Ascending aorta (tissue), 2 donors: ENCODE measurements around the gene DCXR. TPM values are rescaled to one million over a fixed set of nuclear protein-coding genes. Genes with fewer than 3 reads are reported as not detected.

Source experiments
- DNase-seq, 2 donors: peaks; one replicate each; pipeline ENCODE4 v3.0.0-alpha.2; 2019; ENCODE audit warnings: low spot score in 2 of 2
- H3K27ac ChIP-seq, 2 donors: fragments of 200-600 bp; sonication (generic); one replicate each; pipeline ENCODE4 v1.5.1; 2016 to 2017; ENCODE audit warnings: mild to moderate bottlenecking in 1 of 2
- H3K27me3 ChIP-seq: fragments of 200-600 bp; sonication (generic); one replicate; pipeline ENCODE4 v1.5.1; 2017
- H3K36me3 ChIP-seq, 2 donors: fragments of 200-600 bp; sonication (generic); one replicate each; pipeline ENCODE4 v1.5.1; 2016
- H3K4me1 ChIP-seq, 2 donors: fragments of 200-600 bp; sonication (generic); one replicate each; pipeline ENCODE4 v1.5.1; 2016 to 2017; ENCODE audit warnings: mild to moderate bottlenecking in 1 of 2
- H3K4me3 ChIP-seq, 2 donors: fragments of 200-600 bp; sonication (generic); one replicate each; pipeline ENCODE4 v1.5.1; 2016 to 2017; ENCODE audit warnings: mild to moderate bottlenecking in 1 of 2
- H3K9me3 ChIP-seq, 2 donors: fragments of 200-600 bp; sonication (generic); one replicate each; pipeline ENCODE4 v1.5.1; 2016
- intact Hi-C: fragments of 100-400 bp; cut with DNase I; formaldehyde crosslinking; loops from one replicate; pipeline ENCODE4 v1.15.1; 2023
- total RNA-seq: library from RNA; depleted of rRNA; stranded (reverse); fragments of >200 nt; gene quantifications from one replicate; pipeline ENCODE4 v1.1.0, GENCODE V29; 2016
- TF ChIP-seq, protein P1 (sequence below), 3 experiments: fragments of 200-600 bp in 2 of 3; fragments of 450-650 bp in 1 of 3; sonication (generic) in 2 of 3; IDR thresholded peaks; one replicate each; pipeline ENCODE4 v1.5.1; 2016 to 2019; ENCODE audit warnings: antibody characterized with exemption in 3 of 3, mild to moderate bottlenecking in 1 of 3, moderate library complexity in 1 of 3

DCXR gene
- total RNA-seq, 1 donor from 2014 or later: 160 TPM

DNA sequence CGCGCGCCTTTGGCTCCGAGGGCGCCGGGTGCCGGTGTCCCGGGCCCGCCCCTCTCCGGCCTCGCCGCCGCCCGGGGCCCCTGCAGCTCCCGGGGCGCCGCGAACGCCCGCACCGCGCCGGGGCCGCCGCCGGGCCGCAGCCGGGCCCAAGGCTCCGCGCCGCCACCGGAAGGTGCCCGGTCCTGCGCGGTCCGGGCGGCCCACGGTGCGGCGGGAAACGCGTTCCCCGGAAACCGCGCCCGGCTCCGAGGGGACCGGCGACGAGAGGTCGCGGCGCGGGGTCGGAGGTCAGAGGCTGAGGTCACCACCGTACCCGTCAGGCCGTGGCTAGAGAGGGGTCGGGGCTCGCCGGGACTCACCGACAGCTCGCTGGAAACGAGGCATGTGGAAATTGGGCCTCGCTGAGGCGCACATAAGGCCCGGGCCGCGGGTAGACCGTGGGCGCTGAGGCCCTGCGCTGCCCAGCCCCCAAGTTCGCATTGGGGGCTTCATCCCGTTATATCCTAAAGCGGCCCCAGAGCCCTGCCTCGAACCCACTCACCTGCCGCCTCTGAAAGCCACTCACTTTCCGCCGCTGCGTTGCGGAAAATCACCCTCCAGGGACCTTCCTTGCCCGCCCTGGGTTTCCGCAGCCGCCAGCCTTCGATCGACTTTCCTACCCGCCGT is 28.3 kb upstream of the DCXR start, which contains the start of gene DUS1L:
Gene DUS1L (minus strand): TSS at position 167 of the 666 bp plus-strand sequence. CDS start 745 bp downstream, outside the sequence.
- Histone ChIP-seq H3K27ac (peak within 1 kb of the TSS; percentile 92 to 95), H3K36me3 (peaks cover 25 to 28% of the 10 kb centered on the region in 2 donors), H3K27me3 (no peaks in the 10 kb centered on the region), H3K4me1 (peaks cover 13 to 18% of the 10 kb centered on the region in 2 donors), H3K9me3 (no peaks in the 10 kb centered on the region), H3K4me3 (peak within 1 kb of the TSS; percentile 87 to 92)
- intact Hi-C loops: loop anchor here (1.0 to 2.0 kb wide), 2 partner anchors 15 to 33 kb away; partner anchors contain the start of genes FASN, GPS1 and RFNG
- TF ChIP-seq, protein P1, sequence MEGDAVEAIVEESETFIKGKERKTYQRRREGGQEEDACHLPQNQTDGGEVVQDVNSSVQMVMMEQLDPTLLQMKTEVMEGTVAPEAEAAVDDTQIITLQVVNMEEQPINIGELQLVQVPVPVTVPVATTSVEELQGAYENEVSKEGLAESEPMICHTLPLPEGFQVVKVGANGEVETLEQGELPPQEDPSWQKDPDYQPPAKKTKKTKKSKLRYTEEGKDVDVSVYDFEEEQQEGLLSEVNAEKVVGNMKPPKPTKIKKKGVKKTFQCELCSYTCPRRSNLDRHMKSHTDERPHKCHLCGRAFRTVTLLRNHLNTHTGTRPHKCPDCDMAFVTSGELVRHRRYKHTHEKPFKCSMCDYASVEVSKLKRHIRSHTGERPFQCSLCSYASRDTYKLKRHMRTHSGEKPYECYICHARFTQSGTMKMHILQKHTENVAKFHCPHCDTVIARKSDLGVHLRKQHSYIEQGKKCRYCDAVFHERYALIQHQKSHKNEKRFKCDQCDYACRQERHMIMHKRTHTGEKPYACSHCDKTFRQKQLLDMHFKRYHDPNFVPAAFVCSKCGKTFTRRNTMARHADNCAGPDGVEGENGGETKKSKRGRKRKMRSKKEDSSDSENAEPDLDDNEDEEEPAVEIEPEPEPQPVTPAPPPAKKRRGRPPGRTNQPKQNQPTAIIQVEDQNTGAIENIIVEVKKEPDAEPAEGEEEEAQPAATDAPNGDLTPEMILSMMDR (IDR thresholded peaks at IDR 0.05): no peak
- DNase-seq: peak in 1 of 2 donors; percentile 77

DNA sequence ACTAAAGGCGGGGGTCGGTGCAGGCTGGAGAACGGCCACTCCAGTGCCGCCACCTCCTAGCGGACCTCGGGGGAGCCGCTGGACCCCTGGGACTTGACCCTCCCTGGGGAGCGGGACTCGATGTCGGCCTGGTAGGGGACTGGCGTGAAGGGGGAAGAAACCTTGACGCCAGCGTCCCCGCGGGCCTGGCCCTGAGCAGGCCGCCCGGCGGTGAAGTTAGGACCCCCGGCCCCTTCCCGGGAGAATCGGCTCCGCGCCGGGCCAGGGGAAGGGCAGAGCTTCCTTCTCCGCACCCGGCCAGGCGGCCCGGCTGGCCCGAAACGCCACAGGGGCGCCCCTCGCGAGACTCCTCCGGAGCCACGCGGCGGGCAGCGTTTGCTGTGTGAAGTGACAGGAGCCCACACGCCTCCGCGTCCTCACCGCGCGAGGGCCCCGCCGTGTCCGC is 27.7 kb upstream of the DCXR start:
- no peak for DNase-seq
- peaks cover 13 to 18% of the 10 kb centered on the region in 2 donors for H3K4me1 ChIP-seq
- TF ChIP-seq, protein P1 (IDR thresholded peaks at IDR 0.05): no peak
- intact Hi-C loops: loop anchor here (1.0 to 2.0 kb wide), 2 partner anchors 14 to 33 kb away; partner anchors contain the start of genes FASN, GPS1 and RFNG
- peak overlapping the region; percentile 87 to 92 for H3K4me3 ChIP-seq
- peak overlapping the region; percentile 92 to 95 for H3K27ac ChIP-seq
- no peaks in the 10 kb centered on the region for H3K27me3 ChIP-seq
- no peaks in the 10 kb centered on the region for H3K9me3 ChIP-seq
- peaks cover 31 to 33% of the 10 kb centered on the region in 2 donors for H3K36me3 ChIP-seq

DNA sequence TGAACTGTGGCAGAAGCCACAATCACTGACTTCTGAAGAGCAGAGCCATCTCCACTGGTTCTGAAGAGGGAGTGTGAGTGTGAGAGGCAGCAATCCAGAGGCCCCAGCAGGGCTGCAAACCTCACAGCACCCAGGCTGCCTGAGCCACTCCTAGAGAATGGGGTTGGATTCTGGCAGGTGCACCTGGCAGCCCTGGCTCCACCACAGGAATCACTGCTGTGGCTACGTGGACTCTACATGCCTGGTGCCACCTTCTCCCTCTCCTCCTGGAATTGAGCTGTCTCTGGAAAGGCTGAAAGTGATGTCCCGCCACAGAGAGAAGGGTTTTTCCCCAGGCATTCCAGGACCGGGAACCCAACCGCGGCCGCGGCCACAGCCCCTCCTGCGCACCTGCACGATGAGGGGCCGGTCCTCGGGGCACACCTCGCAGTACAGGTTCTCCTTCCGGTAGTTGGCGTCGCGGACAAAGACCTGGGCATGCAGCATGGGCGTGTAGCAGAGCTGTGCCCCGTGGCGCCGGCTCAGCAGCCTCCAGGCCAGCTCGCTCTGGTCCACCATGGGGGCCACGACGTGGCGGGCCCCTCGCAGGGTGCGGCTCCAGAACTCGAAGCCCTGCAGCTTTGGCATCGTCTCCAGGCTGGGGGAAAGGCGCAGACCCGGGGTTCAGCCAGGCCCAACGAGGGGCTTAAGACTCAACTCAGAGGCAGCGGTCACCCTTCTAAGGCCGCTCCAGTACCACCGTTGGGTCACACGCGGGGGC is 27.1 kb upstream of the DCXR start:
- H3K4me3 ChIP-seq: peak overlapping the region; percentile 87 to 92
- DNase-seq: no peak
- peaks cover 37 to 38% of the 10 kb centered on the region in 2 donors for H3K36me3 ChIP-seq
- H3K4me1 ChIP-seq: peaks cover 13 to 18% of the 10 kb centered on the region in 2 donors
- intact Hi-C loops: loop anchor here (1.0 to 2.0 kb wide), 2 partner anchors 14 to 34 kb away; partner anchors contain the start of genes FASN, GPS1 and RFNG
- peak overlapping the region; percentile 92 to 95 for H3K27ac ChIP-seq
- no peaks in the 10 kb centered on the region for H3K27me3 ChIP-seq
- H3K9me3 ChIP-seq: no peaks in the 10 kb centered on the region
- TF ChIP-seq, protein P1 (IDR thresholded peaks at IDR 0.05): no peak

DNA sequence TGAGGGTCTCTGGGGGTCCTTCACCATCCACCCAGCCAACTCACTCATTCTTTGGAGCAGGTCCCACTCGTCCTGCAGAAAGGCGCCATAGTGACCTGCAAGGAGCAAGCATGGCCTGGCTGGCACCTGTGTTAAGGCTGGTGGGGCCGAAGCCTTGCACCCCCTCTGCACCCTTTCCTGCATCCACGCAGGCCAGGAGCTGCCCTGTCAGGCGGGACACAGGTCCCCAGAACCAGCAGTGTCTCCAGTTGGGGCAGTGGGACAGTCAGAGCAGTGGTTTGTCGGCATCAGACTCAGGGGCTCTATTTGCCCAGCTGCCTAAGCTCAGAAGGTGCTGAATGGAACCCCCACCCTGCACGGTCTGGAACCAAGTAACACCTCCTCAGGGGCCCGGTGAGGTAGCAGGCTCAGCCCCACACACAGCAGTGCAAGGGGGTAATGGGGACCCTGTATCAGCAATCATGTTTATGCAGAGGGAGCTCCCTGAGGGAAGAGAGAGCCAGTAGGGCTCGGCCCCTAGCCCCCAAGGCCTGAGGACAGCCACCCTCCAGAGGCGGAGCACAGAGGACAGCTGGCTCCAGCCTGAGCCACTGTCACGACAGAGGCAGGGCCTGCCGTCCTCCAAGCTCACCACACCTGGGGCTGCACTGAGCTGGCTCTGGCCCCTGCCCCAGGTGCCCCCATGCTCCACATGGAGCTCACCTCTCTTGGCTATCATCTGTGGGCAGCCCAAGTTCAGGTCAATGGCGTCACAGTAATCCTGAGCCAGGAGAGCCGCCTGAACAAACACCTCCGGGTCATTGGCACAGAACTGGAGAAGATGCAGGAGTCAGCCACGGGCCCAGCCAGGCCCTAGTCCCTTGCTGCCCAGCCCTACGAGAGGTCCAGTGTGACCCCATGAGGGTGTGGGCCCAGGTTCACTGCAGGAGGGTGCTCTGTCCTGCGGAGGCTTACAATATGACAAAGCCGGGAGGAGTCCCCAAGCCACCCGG is 26.2 kb upstream of the DCXR start:
- no peaks in the 10 kb centered on the region for H3K27me3 ChIP-seq
- H3K4me3 ChIP-seq: peak overlapping the region in 1 of 2 donors; percentile 92
- no peak overlapping the region for H3K27ac ChIP-seq
- H3K36me3 ChIP-seq: peaks cover 38 to 45% of the 10 kb centered on the region in 2 donors
- H3K9me3 ChIP-seq: no peaks in the 10 kb centered on the region
- H3K4me1 ChIP-seq: peaks cover 13 to 18% of the 10 kb centered on the region in 2 donors
- intact Hi-C loops: loop anchor here (2.0 kb wide), 1 partner anchor 13 kb away; the partner anchor contains the start of genes GPS1 and RFNG
- TF ChIP-seq, protein P1 (IDR thresholded peaks at IDR 0.05): no peak
- no peak for DNase-seq

DNA sequence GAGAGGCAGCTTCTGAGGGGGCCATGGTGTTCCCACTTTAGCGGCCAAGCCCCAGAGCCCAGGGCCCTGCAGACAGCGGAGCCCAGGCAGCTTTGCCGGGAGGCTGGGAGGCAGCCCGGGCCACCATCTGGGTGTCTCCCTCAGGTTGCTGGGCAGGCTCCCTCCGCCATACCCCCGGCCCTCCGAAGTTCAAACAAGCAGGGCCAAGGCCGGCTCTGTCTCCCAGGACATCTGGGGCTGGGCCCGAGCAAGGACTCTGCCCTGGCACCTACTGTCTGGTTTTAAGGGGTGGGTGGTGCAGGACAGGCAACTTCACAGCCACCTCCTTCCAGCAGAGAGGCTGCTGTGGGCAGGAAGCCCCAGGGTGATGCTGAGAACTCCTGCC is 25.5 kb upstream of the DCXR start:
- no peaks in the 10 kb centered on the region for H3K9me3 ChIP-seq
- intact Hi-C loops: no loop called here
- H3K4me1 ChIP-seq: peaks cover 13 to 18% of the 10 kb centered on the region in 2 donors
- H3K36me3 ChIP-seq: peaks cover 44 to 53% of the 10 kb centered on the region in 2 donors
- no peak overlapping the region for H3K27ac ChIP-seq
- no peaks in the 10 kb centered on the region for H3K27me3 ChIP-seq
- TF ChIP-seq, protein P1 (IDR thresholded peaks at IDR 0.05): no peak
- no peak for DNase-seq
- H3K4me3 ChIP-seq: no peak overlapping the region
